Neuronal stem cell (in vitro differentiated cells): ENCODE data around the gene C1QL1.
A peak's percentile ranks its signal among the peaks of the same experiment; 100 is the strongest.

Source experiments
- DNase-seq: peaks from one replicate; pipeline ENCODE4 v3.0.0-alpha.2; 2013; ENCODE audit warnings: low spot score
- H2AFZ ChIP-seq: one replicate; pipeline ENCODE4 v1.6.1; 2013; ENCODE audit warnings: mild to moderate bottlenecking, low read length, inconsistent platforms
- H2AK5ac ChIP-seq: 2 replicates; pipeline ENCODE4 v1.6.1; 2013; ENCODE audit warnings: low read depth, mild to moderate bottlenecking, inconsistent platforms, low read length, moderate library complexity, mixed read lengths
- H2BK120ac ChIP-seq: 2 replicates; pipeline ENCODE4 v1.6.1; 2013; ENCODE audit warnings: low read depth, mild to moderate bottlenecking, inconsistent platforms, low read length, moderate library complexity, mixed read lengths
- H2BK12ac ChIP-seq: one replicate; pipeline ENCODE4 v1.6.1; 2013; ENCODE audit warnings: low read length, inconsistent platforms
- H2BK15ac ChIP-seq: 2 replicates; pipeline ENCODE4 v1.6.1; 2013; ENCODE audit warnings: mild to moderate bottlenecking, low read length, inconsistent platforms, mixed read lengths
- H2BK5ac ChIP-seq: one replicate; pipeline ENCODE4 v1.6.1; 2013; ENCODE audit warnings: inconsistent platforms, mild to moderate bottlenecking, low read length, moderate library complexity
- H3K14ac ChIP-seq: one replicate; pipeline ENCODE4 v1.6.1; 2013; ENCODE audit warnings: low read length, inconsistent platforms
- H3K18ac ChIP-seq: 2 replicates; pipeline ENCODE4 v1.6.1; 2013; ENCODE audit warnings: low read length, inconsistent platforms
- H3K23ac ChIP-seq: 2 replicates; pipeline ENCODE4 v1.6.1; 2013; ENCODE audit warnings: low read depth, mild to moderate bottlenecking, mixed read lengths, low read length, inconsistent platforms; ENCODE audit not compliant: poor library complexity
- H3K27ac ChIP-seq: replicated peaks from 3 replicates; pipeline ENCODE4 v1.5.1; 2013; ENCODE audit warnings: low read length, inconsistent platforms
- H3K27me3 ChIP-seq, 3 experiments: 2 replicates each; pipeline ENCODE4 v1.6.1; 2013; ENCODE audit warnings: low read length in 3 of 3, mild to moderate bottlenecking in 2 of 3, inconsistent platforms in 1 of 3, low read depth in 1 of 3, mixed read lengths in 1 of 3, moderate library complexity in 1 of 3; ENCODE audit not compliant: control insufficient read depth in 3 of 3, insufficient read depth in 3 of 3
- H3K36me3 ChIP-seq, 2 donors: replicated peaks in 1 of 2; 2 replicates each; pipeline ENCODE4 v1.6.1; 2013; ENCODE audit warnings: low read length in 2 of 2; ENCODE audit not compliant: control insufficient read depth in 2 of 2, insufficient read depth in 2 of 2
- H3K4ac ChIP-seq: 2 replicates; pipeline ENCODE4 v1.6.1; 2013; ENCODE audit warnings: inconsistent platforms, mild to moderate bottlenecking, low read length, moderate library complexity
- H3K4me1 ChIP-seq, 2 donors: 1 replicate in 1 of 2; 2 replicates in 1 of 2; pipeline ENCODE4 v1.6.1; 2013; ENCODE audit warnings: low read length in 2 of 2, low read depth in 1 of 2; ENCODE audit not compliant: control insufficient read depth in 2 of 2, insufficient read depth in 1 of 2
- H3K4me2 ChIP-seq: one replicate; pipeline ENCODE4 v1.6.1; 2013; ENCODE audit warnings: mild to moderate bottlenecking, low read length, inconsistent platforms; ENCODE audit not compliant: insufficient read depth, poor library complexity, severe bottlenecking
- H3K4me3 ChIP-seq, 2 donors: 2 replicates each; pipeline ENCODE4 v1.5.1; 2013; ENCODE audit warnings: low read length in 2 of 2, mild to moderate bottlenecking in 2 of 2, inconsistent platforms in 1 of 2, moderate library complexity in 1 of 2
- H3K79me1 ChIP-seq: one replicate; pipeline ENCODE4 v1.6.1; 2013; ENCODE audit warnings: low read depth, mild to moderate bottlenecking, inconsistent platforms, low read length, moderate library complexity
- H3K9ac ChIP-seq: one replicate; pipeline ENCODE4 v1.6.1; 2013; ENCODE audit warnings: mild to moderate bottlenecking, low read depth, low read length, inconsistent platforms; ENCODE audit not compliant: poor library complexity
- H3K9me3 ChIP-seq, 2 donors: replicated peaks in 1 of 2; 2 replicates each; pipeline versions ENCODE3 to v1.6.1; 2013; ENCODE audit warnings: low read length in 2 of 2, mild to moderate bottlenecking in 2 of 2, inconsistent platforms in 1 of 2, low read depth in 1 of 2, mixed read lengths in 1 of 2, moderate library complexity in 1 of 2; ENCODE audit not compliant: control insufficient read depth in 2 of 2, insufficient read depth in 1 of 2
- H4K8ac ChIP-seq: one replicate; pipeline ENCODE4 v1.6.1; 2013; ENCODE audit warnings: low read depth, mild to moderate bottlenecking, inconsistent platforms, low read length, moderate library complexity
- H4K91ac ChIP-seq: one replicate; pipeline ENCODE4 v1.6.1; 2013; ENCODE audit warnings: low read length, low read depth, mild to moderate bottlenecking, inconsistent platforms; ENCODE audit not compliant: poor library complexity
- WGBS, 2 donors: extraction: QIAGEN DNeasy Blood & Tissue Kit; methylation state at CpG; one replicate each; pipeline ENCODE4 v1.1.7; 2013; ENCODE audit warnings: missing lambda C conversion rate in 2 of 2, mixed read lengths in 1 of 2; ENCODE audit not compliant: insufficient read length in 2 of 2, insufficient replicate concordance in 1 of 2; ENCODE audit errors: extremely low coverage in 2 of 2; 5-methylcytosine and 5-hydroxymethylcytosine counted together

C1QL1 gene

DNA sequence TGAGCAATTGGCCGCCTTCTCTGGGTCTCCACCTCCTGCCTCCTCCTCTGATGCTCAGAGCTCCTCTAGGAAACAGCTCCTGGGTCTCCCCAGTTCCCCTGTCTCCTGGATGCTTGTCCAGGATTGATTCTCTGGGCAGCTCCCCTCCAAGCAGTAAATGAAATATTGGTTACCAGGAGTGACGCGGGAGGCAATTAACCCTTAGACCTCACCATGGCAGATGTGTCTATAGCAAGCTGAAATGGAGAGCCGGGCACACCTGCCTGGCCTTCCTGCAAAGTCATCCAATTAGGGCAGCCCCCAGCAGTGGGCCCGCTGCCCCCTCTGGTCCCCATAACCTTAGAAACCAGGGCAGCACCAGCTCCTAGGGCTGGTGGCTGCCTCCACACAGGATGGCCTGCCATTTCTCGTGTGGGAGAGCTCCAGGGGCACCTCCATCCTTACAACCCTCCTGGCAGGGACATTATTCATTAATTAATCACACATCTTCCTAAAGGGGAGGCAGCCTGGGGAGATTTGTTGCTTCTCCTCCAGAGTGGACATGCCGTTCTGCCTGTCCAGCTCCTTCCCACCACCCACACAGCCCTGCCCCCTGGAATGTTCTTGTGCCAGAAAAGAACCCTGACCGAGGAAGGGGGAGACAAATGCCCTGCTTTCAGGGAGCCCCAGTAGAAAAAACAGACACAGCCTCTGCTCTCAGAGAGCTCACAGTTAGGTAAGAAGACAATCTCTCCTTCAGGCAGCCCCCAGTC is 12.3 kb downstream of the C1QL1 start:
- no peak overlapping the region for H2BK5ac ChIP-seq
- no peak overlapping the region for H3K23ac ChIP-seq
- no CpG with 5 or more reads among the region's 8 CpGs for whole genome bisulfite sequencing, 2 donors
- H2BK12ac ChIP-seq = no peak overlapping the region
- no peaks in the 10 kb centered on the region for H3K36me3 ChIP-seq
- no peak overlapping the region for H2BK15ac ChIP-seq
- H4K8ac ChIP-seq = no peak overlapping the region
- no peak overlapping the region for H2AFZ ChIP-seq
- no peak overlapping the region for H4K91ac ChIP-seq
- H3K4me1 ChIP-seq = peaks cover 2 to 3% of the 10 kb centered on the region in 2 donors
- no peak overlapping the region for H2AK5ac ChIP-seq
- H3K9ac ChIP-seq = no peak overlapping the region
- no peak overlapping the region for H3K4me2 ChIP-seq
- H3K4ac ChIP-seq = no peak overlapping the region
- DNase-seq = no peak
- H2BK120ac ChIP-seq = no peak overlapping the region
- peak overlapping the region; percentile 9 for H3K18ac ChIP-seq
- no peaks in the 10 kb centered on the region for H3K9me3 ChIP-seq
- no peak overlapping the region for H3K4me3 ChIP-seq
- no peak overlapping the region for H3K27ac ChIP-seq
- H3K27me3 ChIP-seq = peaks cover 0 to 44% (median 10%) of the 10 kb centered on the region in 3 experiments
- H3K14ac ChIP-seq = no peak overlapping the region
- H3K79me1 ChIP-seq = no peaks in the 10 kb centered on the region

DNA sequence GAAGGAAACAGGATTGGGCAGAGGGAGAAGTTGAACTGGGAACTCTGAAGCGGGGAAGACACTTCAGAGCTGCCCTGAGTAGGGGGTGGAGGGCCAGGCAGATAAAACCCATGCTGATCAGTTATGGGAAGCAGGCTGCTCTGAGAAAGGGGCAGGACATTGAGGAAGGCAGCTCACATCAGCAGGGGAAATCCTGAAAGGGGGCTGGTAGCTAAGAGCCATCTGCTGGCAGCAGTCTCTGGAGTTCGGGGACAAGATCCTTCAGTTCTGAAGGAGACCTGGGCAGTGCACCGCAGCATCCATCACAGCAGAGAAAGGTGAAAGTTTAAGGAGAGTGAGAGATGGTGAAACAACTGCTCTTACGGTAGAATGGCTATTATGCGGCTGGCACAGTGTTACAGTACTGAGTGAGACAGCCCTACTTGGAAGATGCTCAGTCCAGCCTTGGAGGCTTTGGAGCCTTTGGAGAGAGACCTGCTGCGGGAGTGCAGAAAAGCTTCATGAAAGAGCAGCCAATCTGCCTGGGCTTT is 15.1 kb downstream of the C1QL1 start:
- H2BK120ac ChIP-seq = no peak overlapping the region
- H2BK15ac ChIP-seq = no peak overlapping the region
- no peak overlapping the region for H3K14ac ChIP-seq
- H3K4me1 ChIP-seq = peaks cover 0 to 2% of the 10 kb centered on the region in 2 donors
- no peak overlapping the region for H4K8ac ChIP-seq
- DNase-seq = no peak
- no peak overlapping the region for H3K4me3 ChIP-seq
- no peak overlapping the region for H3K18ac ChIP-seq
- no peaks in the 10 kb centered on the region for H3K36me3 ChIP-seq
- H3K4ac ChIP-seq = no peak overlapping the region
- no peak overlapping the region for H3K4me2 ChIP-seq
- H2BK12ac ChIP-seq = no peak overlapping the region
- H3K27me3 ChIP-seq = peaks cover 0 to 52% (median 0%) of the 10 kb centered on the region in 3 experiments
- no peak overlapping the region for H3K27ac ChIP-seq
- peaks cover 1% of the 10 kb centered on the region for H3K79me1 ChIP-seq
- H2BK5ac ChIP-seq = no peak overlapping the region
- no peak overlapping the region for H2AK5ac ChIP-seq
- no peak overlapping the region for H3K9ac ChIP-seq
- no peak overlapping the region for H4K91ac ChIP-seq
- H3K9me3 ChIP-seq = no peaks in the 10 kb centered on the region
- WGBS, 2 donors = no CpG with 5 or more reads among the region's 6 CpGs
- no peak overlapping the region for H2AFZ ChIP-seq
- H3K23ac ChIP-seq = no peak overlapping the region

DNA sequence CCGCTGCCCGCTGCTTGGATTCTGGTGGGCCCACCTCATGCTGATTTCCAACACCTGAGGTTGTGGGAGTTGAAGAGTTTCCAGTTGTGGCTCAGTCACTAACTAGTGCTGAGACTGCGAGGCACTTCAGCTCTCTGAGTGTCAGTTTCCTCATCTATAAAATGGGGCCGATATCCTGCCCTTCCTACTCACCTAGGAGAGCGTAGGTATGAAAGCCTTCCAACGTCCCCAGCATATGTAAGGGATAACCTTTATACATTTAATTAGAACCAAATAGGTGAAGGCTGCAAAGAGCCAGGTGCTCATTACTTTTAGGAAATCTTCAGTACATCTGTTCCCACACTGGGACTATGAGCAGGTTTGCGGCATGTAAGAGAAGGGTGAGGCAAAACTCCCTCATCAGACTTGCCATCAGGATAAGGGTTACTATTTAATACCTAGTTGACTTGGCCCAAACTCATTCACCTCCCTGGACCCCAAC is 19.7 kb downstream of the C1QL1 start:
- no peak overlapping the region for H3K27ac ChIP-seq
- no CpG with 5 or more reads among the region's 7 CpGs for WGBS, 2 donors

More for the DNA sequence above, 19.7 kb downstream of the C1QL1 start:
- Histone ChIP-seq H3K4me2 (peak overlapping the region; percentile 63), H3K18ac (peak overlapping the region; percentile 61), H3K79me1 (peaks cover 6% of the 10 kb centered on the region), H2BK12ac (no peak overlapping the region), H3K4me3 (peak overlapping the region; percentile 80 to 86), H3K23ac (no peak overlapping the region), H3K9me3 (peaks cover 1 to 5% of the 10 kb centered on the region in 2 donors), H2BK5ac (no peak overlapping the region), H3K36me3 (peaks cover 2 to 32% of the 10 kb centered on the region in 2 donors), H4K91ac (peak overlapping the region; percentile 26), H2BK15ac (no peak overlapping the region), H2AK5ac (peak overlapping the region; percentile 22), H2BK120ac (no peak overlapping the region), H3K9ac (peak overlapping the region; percentile 89), H3K4me1 (peaks cover 0 to 2% of the 10 kb centered on the region in 2 donors), H3K4ac (no peak overlapping the region), H4K8ac (no peak overlapping the region), H2AFZ (peak overlapping the region; percentile 81), H3K14ac (no peak overlapping the region), H3K27me3 (peaks cover 0 to 22% (median 0%) of the 10 kb centered on the region in 3 experiments)
- DNase-seq = no peak
